Tracheal epithelial cell (primary cell): ENCODE data around the gene FAM118A. TPM values are rescaled to one million over a fixed set of nuclear protein-coding genes. Genes with fewer than 3 reads are reported as not detected.

Source experiments
- total RNA-seq: library from RNA; depleted of rRNA; stranded (reverse); fragments of >200 nt; gene quantifications from 2 replicates; pipeline ENCODE4 v1.2.1, GENCODE V29; 2014

FAM118A gene
- total RNA-seq: 6.3 and 20.5 TPM in 2 replicates

DNA sequence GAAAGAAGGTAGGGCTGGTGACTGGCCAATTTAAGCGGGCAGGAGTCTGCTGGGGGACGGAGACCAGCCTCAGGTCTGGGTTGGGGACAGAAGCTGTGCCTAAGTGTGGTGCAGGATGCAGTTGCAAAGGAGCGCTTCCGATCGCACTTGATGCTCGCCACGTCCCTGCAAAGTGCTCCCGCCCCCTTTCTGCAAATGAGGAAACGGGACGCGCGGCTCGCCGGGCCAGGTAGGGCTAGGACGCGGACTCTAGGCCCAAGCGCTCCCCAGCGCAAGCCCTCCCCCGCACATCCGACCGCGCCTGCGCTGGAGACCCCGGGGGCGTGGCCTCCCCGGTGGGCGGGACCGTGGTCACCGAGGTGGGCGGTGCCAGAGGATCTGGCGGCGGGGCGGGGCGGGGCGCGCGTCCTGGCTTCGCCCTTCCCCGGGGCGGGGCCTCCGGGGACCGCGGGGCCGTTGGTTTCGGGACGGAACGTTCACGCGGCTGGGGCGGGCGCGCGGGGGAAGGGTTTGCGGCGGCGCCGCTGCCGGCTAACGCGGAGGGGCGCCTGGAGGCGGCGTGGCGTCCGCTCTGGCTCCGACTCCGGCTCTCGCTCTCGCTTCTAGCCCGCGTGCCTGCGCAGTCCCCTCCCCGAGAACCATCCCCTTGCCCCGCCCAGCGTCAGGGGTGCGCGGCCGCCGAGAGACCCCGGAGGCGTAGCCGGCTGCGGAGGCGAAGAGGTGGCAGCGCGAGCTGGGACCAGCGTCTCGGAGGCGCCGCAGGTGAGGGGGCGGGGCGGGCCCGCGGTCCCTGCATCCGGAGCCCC lies at the start of gene FAM118A:
Gene FAM118A (plus strand): TSS at position 513 of the 806 bp plus-strand sequence. CDS start 12,446 bp downstream, outside the sequence.

DNA sequence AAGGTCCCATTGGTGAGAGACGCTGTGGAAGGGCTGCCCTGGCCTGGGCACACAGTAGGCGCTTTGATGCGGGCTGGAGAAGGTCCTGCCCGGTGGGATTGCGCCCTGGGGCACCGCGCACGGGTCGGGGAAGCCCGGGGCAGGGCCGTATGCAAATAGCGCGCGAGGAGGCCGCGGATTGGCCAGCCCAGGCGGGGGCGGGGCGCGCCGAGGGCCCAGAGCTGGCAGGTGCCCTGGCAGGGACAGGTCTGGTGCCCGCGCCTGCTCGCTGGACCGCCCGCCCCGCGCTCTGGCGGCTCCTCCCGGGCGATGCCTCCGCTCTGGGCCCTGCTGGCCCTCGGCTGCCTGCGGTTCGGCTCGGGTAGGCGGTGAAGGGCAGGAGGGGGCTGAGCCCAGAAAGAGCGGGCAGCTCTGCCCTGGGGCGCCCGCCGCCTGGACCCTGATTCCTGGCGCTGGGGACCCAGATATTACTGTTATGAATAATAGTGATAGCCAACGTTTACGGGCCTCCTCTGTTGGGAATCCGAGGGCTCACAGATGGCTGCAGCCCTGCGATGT lies 24.9 kb upstream of the FAM118A start, which contains the start of gene UPK3A:
Gene UPK3A (plus strand): TSS at position 245 of the 558 bp plus-strand sequence. CDS start 65 bp downstream, at position 310.

Other genes with a start within 250 kb of the FAM118A start
- gene NUP50, start 146.0 kb upstream of the FAM118A start, total RNA-seq: 42.4 and 76.1 TPM in 2 replicates
- 89.5 and 129 TPM in 2 replicates for gene KIAA0930, start 69.0 kb upstream of the FAM118A start, total RNA-seq
- gene UPK3A, start 25.0 kb upstream of the FAM118A start, total RNA-seq: not detected in 2 replicates
- not detected in 2 replicates for gene SMC1B, start 103.7 kb downstream of the FAM118A start, total RNA-seq
- not detected in 2 replicates for gene RIBC2, start 103.8 kb downstream of the FAM118A start, total RNA-seq
- 37.1 and 38.3 TPM in 2 replicates for gene FBLN1, start 192.9 kb downstream of the FAM118A start, total RNA-seq